Activated T-cell treated with anti-CD3 and anti-CD28 coated beads, Interleukin-2, amount 50 U/mL, for 72 hours (primary cell): ENCODE results near the gene SPEG. TPM values are rescaled to one million over a fixed set of nuclear protein-coding genes. Genes with fewer than 3 reads are reported as not detected.
A peak's percentile ranks its signal among the peaks of the same experiment; 100 is the strongest.

Experiments
- ATAC-seq, 2 donors: fragments of 150-1000 bp; cut with Tn5 transposase; replicated peaks in 1 of 2; 2 replicates each; pipeline ENCODE4 v1.10.0; 2021; ENCODE audit warnings: moderate library complexity in 2 of 2, mild to moderate bottlenecking in 1 of 2
- DNase-seq, 2 donors: peaks; one replicate each; pipeline ENCODE4 v3.0.0; 2021 to 2022; ENCODE audit warnings: mixed read lengths in 1 of 2
- H3K27ac Mint-ChIP-seq: one replicate; pipeline ENCODE4 v1.8.0; 2022; ENCODE audit warnings: mild to moderate bottlenecking, moderate library complexity, mixed read lengths
- H3K27me3 Mint-ChIP-seq: one replicate; pipeline ENCODE4 v1.8.0; 2022; ENCODE audit warnings: low read depth, mixed read lengths
- H3K36me3 Mint-ChIP-seq, 2 donors: one replicate each; pipeline ENCODE4 v1.8.0; 2022; ENCODE audit warnings: mixed read lengths in 2 of 2, mild to moderate bottlenecking in 1 of 2; ENCODE audit not compliant: insufficient read depth in 2 of 2
- H3K4me1 Mint-ChIP-seq: one replicate; pipeline ENCODE4 v1.8.0; 2022; ENCODE audit warnings: low read depth, mixed read lengths
- H3K4me3 Mint-ChIP-seq, 2 donors: one replicate each; pipeline ENCODE4 v1.8.0; 2022; ENCODE audit warnings: mild to moderate bottlenecking in 2 of 2, mixed read lengths in 2 of 2, moderate library complexity in 2 of 2
- H3K9me3 Mint-ChIP-seq, 2 donors: one replicate each; pipeline ENCODE4 v1.8.0; 2022; ENCODE audit warnings: mixed read lengths in 2 of 2
- total RNA-seq, 2 donors: library from RNA; stranded (reverse); gene quantifications; one replicate each; pipeline ENCODE4 v1.2.3, GENCODE V29; 2022

Gene SPEG
- total RNA-seq, 2 donors from 2014 or later = 4.8 to 6.9 TPM

- no peak overlapping the region for H3K27ac Mint-ChIP-seq
- DNase-seq = no peak
- no peaks in the 10 kb centered on the region for H3K9me3 Mint-ChIP-seq
- ATAC-seq = no peak
- H3K4me3 Mint-ChIP-seq = no peak overlapping the region
- peaks cover 73% of the 10 kb centered on the region for H3K27me3 Mint-ChIP-seq
- no peaks in the 10 kb centered on the region for H3K36me3 Mint-ChIP-seq
- peaks cover 23% of the 10 kb centered on the region for H3K4me1 Mint-ChIP-seq
Observed at GRCh38 chr2:219512524-219513216, 78.0 kb downstream of the SPEG start.

DNA sequence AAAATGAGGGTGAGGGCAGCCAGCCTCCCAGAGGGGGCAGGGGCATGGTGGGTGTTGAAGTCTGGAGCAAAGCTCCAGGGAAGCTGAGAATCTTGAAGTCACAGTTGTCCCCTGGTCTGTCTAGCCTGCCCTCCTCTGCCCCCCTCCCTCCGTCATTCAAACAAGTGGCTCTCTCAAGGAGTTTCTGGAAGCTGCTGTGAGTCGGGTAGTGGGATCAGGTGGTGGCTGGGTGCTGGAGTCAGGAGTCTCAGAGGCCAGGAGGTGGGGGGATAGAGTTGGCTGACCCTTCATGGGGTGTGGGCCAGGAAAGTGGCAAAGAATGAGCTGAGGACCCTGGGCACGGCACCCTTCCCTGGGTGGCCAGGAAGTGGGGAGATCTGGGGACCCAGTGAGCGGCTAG is 79.1 kb downstream of the SPEG start:
- Mint-ChIP-seq H3K4me1 (peaks cover 23% of the 10 kb centered on the region), H3K4me3 (no peak overlapping the region), H3K27me3 (peaks cover 81% of the 10 kb centered on the region), H3K36me3 (no peaks in the 10 kb centered on the region), H3K9me3 (no peaks in the 10 kb centered on the region), H3K27ac (no peak overlapping the region)
- DNase-seq (no peak), ATAC-seq (no peak)

DNA sequence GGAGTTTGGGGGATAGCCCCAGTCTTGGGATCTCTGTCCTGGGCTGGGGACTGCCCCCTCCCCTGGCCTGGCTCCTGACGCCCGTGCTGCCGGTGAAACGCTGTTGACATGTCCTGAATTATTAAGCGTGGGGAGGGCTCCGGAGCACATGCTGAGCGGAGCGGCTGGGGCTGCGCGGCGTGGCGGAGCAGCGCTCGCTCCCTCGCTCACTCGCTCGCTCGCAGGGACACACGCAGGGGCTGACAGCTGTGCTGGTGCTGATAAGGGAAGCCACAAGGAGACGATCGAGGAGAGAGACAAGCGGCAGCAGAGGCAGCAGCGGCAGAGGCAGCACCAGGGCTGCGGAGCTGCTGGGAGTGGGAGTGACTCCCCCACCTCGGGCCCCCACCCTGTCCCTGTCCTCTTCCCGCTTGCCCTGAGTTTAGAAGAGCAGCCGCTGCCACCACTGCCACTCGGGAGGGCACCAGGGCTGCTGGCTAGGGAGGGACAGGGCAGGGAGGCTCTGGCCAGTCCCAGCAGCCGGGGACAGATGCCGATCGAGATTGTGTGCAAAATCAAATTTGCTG is 79.6 kb downstream of the SPEG start, which contains the start of gene ASIC4:
Gene ASIC4, plus strand, starts transcription at position 287 of the 566 bp plus-strand sequence. Its CDS starts 243 bp downstream, at position 530.
- ATAC-seq (no peak), DNase-seq (no peak)
- no peaks in the 10 kb centered on the region for H3K36me3 Mint-ChIP-seq
- peaks cover 23% of the 10 kb centered on the region for H3K4me1 Mint-ChIP-seq
- H3K27ac Mint-ChIP-seq = no peak within 1 kb of the TSS
- H3K27me3 Mint-ChIP-seq = peaks cover 86% of the 10 kb centered on the region
- H3K9me3 Mint-ChIP-seq = no peaks in the 10 kb centered on the region
- H3K4me3 Mint-ChIP-seq = peak within 1 kb of the TSS; percentile 31 to 54

- Mint-ChIP-seq H3K27me3 (peaks cover 84% of the 10 kb centered on the region), H3K27ac (no peak overlapping the region), H3K9me3 (no peaks in the 10 kb centered on the region), H3K4me1 (peaks cover 17% of the 10 kb centered on the region), H3K36me3 (no peaks in the 10 kb centered on the region), H3K4me3 (no peak overlapping the region)
- no peak for ATAC-seq
- DNase-seq = no peak
Observed at GRCh38 chr2:219514836-219515235, 80.2 kb downstream of the SPEG start.

DNA sequence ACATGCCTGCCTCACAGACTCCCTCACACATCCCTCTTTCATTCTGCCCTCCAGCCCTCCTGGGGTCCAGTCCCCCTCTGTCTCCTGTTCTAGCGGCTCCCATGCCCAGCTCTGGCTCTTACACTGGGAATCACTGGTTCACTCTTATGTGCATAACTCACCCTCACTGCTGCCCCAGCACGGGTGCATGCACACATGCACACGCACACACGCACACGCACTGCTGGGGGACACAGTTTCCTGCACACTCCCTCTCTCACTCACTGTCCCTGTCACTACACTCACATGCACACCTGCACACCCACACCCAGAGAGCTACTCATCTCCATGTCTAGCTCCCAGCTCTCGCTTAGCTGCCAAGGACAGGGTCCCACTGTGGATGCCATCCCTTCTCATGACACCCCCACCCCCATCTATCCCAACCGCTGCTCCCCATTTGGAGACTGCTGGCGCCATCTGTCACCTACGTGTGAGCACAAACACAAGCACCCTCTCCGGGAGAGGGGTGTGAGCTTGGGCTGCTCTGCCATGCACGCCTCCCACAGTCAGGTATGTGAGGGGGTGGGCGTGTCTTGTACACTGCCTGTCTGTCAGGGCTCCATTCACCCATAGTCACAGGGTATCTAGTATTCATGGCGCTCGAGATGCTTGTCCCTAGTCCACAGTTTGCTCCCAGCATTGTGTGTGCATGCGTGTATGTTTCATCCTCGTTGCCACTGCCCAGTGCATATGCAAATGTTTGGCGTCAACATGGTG is 81.4 kb downstream of the SPEG start:
- no peak overlapping the region for H3K27ac Mint-ChIP-seq
- H3K4me1 Mint-ChIP-seq = peaks cover 11% of the 10 kb centered on the region
- no peak for DNase-seq
- ATAC-seq = no peak
- peaks cover 82% of the 10 kb centered on the region for H3K27me3 Mint-ChIP-seq
- no peak overlapping the region for H3K4me3 Mint-ChIP-seq
- H3K36me3 Mint-ChIP-seq = no peaks in the 10 kb centered on the region
- H3K9me3 Mint-ChIP-seq = no peaks in the 10 kb centered on the region

- Mint-ChIP-seq H3K9me3 (no peaks in the 10 kb centered on the region), H3K27me3 (peaks cover 82% of the 10 kb centered on the region), H3K4me1 (peaks cover 19% of the 10 kb centered on the region), H3K4me3 (no peak overlapping the region), H3K27ac (no peak overlapping the region), H3K36me3 (no peaks in the 10 kb centered on the region)
- DNase-seq = no peak
- no peak for ATAC-seq
Observed at GRCh38 chr2:219516888-219517287, 82.2 kb downstream of the SPEG start.

DNA sequence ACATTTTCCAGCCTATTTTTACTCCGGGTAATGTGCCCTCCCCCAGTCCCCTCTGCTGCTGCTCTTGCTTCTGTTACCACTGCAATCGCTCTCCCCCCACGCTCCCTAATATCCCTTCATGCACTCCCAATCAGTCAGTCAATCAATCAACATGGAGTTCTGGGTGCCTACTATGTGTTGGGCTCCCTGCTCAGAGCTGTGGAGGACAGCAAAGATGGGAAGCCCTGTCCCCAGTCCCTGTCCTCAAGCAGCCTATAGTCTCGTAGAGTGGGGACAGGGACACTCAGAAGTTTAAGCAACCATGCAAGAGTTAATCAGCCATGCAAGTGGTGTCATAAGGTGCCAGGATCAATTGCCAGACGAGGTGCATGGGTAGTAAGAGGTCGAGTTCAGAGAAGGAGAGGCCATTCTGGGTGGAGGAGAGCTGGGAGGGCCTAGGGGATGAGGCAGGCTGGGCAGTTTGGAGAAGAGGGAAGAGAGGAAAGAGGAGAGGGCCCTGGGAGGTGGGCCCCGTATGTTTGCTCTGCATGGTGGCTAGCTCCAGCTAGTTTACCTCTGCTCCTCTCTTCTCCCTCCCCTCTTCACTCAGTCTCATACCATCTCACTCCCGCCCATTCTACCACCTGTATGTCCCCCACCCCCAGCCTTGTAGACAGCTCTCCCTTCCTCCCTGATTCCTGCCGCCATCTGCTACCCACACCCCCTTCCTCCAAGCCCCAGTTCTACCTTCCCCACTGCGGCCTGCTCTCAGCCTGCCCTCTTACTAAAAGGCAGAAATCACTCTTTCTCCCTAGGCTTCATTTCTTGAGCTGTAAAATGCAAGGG is 83.5 kb downstream of the SPEG start:
- no peak overlapping the region for H3K4me3 Mint-ChIP-seq
- DNase-seq = no peak
- peaks cover 79% of the 10 kb centered on the region for H3K27me3 Mint-ChIP-seq
- H3K4me1 Mint-ChIP-seq = peaks cover 22% of the 10 kb centered on the region
- no peaks in the 10 kb centered on the region for H3K36me3 Mint-ChIP-seq
- H3K9me3 Mint-ChIP-seq = no peaks in the 10 kb centered on the region
- no peak for ATAC-seq
- no peak overlapping the region for H3K27ac Mint-ChIP-seq

DNA sequence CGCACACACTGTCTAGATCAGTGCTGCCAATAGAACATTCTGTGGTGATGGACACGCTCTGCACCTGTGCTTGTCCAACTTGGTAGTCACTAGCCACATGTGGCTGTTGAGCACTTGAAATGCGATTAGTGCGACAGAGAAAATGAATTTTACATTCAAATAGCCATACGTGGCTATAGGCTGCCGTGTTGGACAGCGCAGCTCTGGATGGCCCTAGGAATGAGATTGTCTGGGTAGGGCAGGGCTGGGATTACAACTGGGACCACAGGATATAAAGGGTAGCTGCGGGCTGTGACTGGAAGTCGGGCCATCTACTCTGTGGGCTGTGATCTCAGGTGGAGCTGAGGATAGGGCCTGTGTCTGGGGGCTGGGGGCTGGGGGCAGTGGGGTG is 84.9 kb downstream of the SPEG start:
- Mint-ChIP-seq H3K27me3 (peaks cover 78% of the 10 kb centered on the region), H3K27ac (no peak overlapping the region), H3K4me1 (peaks cover 18% of the 10 kb centered on the region), H3K9me3 (no peaks in the 10 kb centered on the region), H3K36me3 (no peaks in the 10 kb centered on the region), H3K4me3 (no peak overlapping the region)
- no peak for DNase-seq
- no peak for ATAC-seq

GRCh38 chr2:219520079-219520478 is 85.4 kb downstream of the SPEG start:
- no peak overlapping the region for H3K27ac Mint-ChIP-seq
- DNase-seq = no peak
- no peak for ATAC-seq
- no peaks in the 10 kb centered on the region for H3K36me3 Mint-ChIP-seq
- no peak overlapping the region for H3K4me3 Mint-ChIP-seq
- peaks cover 18% of the 10 kb centered on the region for H3K4me1 Mint-ChIP-seq
- H3K9me3 Mint-ChIP-seq = no peaks in the 10 kb centered on the region
- H3K27me3 Mint-ChIP-seq = peaks cover 84% of the 10 kb centered on the region

- H3K9me3 Mint-ChIP-seq = no peaks in the 10 kb centered on the region
- no peak overlapping the region for H3K27ac Mint-ChIP-seq
- H3K4me3 Mint-ChIP-seq = peak overlapping the region in 1 of 2 donors; percentile 52
- no peak for DNase-seq
- ATAC-seq = peak; percentile 21 to 25
- peaks cover 18% of the 10 kb centered on the region for H3K4me1 Mint-ChIP-seq
- H3K27me3 Mint-ChIP-seq = peaks cover 85% of the 10 kb centered on the region
- no peaks in the 10 kb centered on the region for H3K36me3 Mint-ChIP-seq
Observed at GRCh38 chr2:219521066-219521880, 86.6 kb downstream of the SPEG start.

- Mint-ChIP-seq H3K27ac (no peak overlapping the region), H3K4me1 (peaks cover 18% of the 10 kb centered on the region)
Observed at GRCh38 chr2:219522111-219523030, 87.7 kb downstream of the SPEG start.

More at GRCh38 chr2:219522111-219523030, 87.7 kb downstream of the SPEG start:
- DNase-seq (no peak), ATAC-seq (peak in 1 of 2 donors; percentile 5)
- Mint-ChIP-seq H3K27me3 (peaks cover 83% of the 10 kb centered on the region), H3K36me3 (no peaks in the 10 kb centered on the region), H3K9me3 (no peaks in the 10 kb centered on the region), H3K4me3 (peak overlapping the region; percentile 21 to 52)
